ENCODE measurements around the gene DNMBP. TPM values are rescaled to one million over a fixed set of nuclear protein-coding genes. Genes with fewer than 3 reads are reported as not detected.

Gene DNMBP
- total and polyA plus RNA-seq, 2 experiments from 2014 or later, result 13.9 to 18.2 TPM

GRCh38 chr10:99927721-99928280 is 81.9 kb downstream of the DNMBP start:
- WGBS (ENCODE audit: low lambda C conversion rate, missing lambda C conversion rate), result 45% methylated on average over 3 of the region's 3 CpGs
- Histone ChIP-seq H2AFZ (no peak overlapping the region), H4K20me1 (ENCODE audit: insufficient read depth, poor library complexity, severe bottlenecking) (peaks cover 1% of the 10 kb centered on the region), H3K36me3 (replicated peaks; ENCODE audit: insufficient read depth, low read depth) (no peaks in the 10 kb centered on the region), H3K27me3 (no peaks in the 10 kb centered on the region), H3K9me2 (replicated peaks; ENCODE audit: insufficient read depth) (no peaks in the 10 kb centered on the region), H3K79me2 (peaks cover 73% of the 10 kb centered on the region), H3K27ac (peak overlapping the region; percentile 93), H3K4me2 (peak overlapping the region; percentile 72), H3K4me3 (peak overlapping the region; percentile 46), H3K9me3 (ENCODE audit: low read depth) (no peaks in the 10 kb centered on the region), H3K4me1 (ENCODE audit: insufficient read depth) (peaks cover 17% of the 10 kb centered on the region)
- TF ChIP-seq EZH2phosphoT487 (IDR thresholded peaks at IDR 0.05; ENCODE audit: low read depth, severe bottlenecking, unreplicated experiment), result no peak
- TF ChIP-seq EZH2 (IDR thresholded peaks at IDR 0.05; ENCODE audit: borderline replicate concordance), result no peak
- no peak for TF ChIP-seq CTCF (IDR thresholded peaks at IDR 0.05; ENCODE audit: poor library complexity)
- peak; percentile 44 for DNase-seq (ENCODE audit: low spot score)

GRCh38 chr10:99926925-99927720 is 82.6 kb downstream of the DNMBP start:
- Histone ChIP-seq H3K4me3 (peak overlapping the region; percentile 46), H2AFZ (no peak overlapping the region), H3K27me3 (no peaks in the 10 kb centered on the region), H3K36me3 (replicated peaks; ENCODE audit: insufficient read depth, low read depth) (no peaks in the 10 kb centered on the region), H3K4me1 (ENCODE audit: insufficient read depth) (peaks cover 15% of the 10 kb centered on the region), H3K9me2 (replicated peaks; ENCODE audit: insufficient read depth) (no peaks in the 10 kb centered on the region), H3K4me2 (peak overlapping the region; percentile 72), H3K79me2 (peaks cover 80% of the 10 kb centered on the region), H3K27ac (peak overlapping the region; percentile 93), H4K20me1 (ENCODE audit: insufficient read depth, poor library complexity, severe bottlenecking) (peaks cover 5% of the 10 kb centered on the region), H3K9me3 (ENCODE audit: low read depth) (no peaks in the 10 kb centered on the region)
- peak; percentile 47 for DNase-seq (ENCODE audit: low spot score)
- TF ChIP-seq CTCF (IDR thresholded peaks at IDR 0.05; ENCODE audit: poor library complexity), result no peak
- TF ChIP-seq EZH2phosphoT487 (IDR thresholded peaks at IDR 0.05; ENCODE audit: low read depth, severe bottlenecking, unreplicated experiment), result no peak
- TF ChIP-seq EZH2 (IDR thresholded peaks at IDR 0.05; ENCODE audit: borderline replicate concordance), result no peak
- 73% methylated on average over 8 of the region's 9 CpGs for WGBS (ENCODE audit: low lambda C conversion rate, missing lambda C conversion rate)

GRCh38 chr10:99924451-99925255 is 85.1 kb downstream of the DNMBP start:
- Histone ChIP-seq H2AFZ (no peak overlapping the region), H3K27ac (no peak overlapping the region), H3K9me3 (ENCODE audit: low read depth) (no peaks in the 10 kb centered on the region), H3K79me2 (peaks cover 97% of the 10 kb centered on the region), H3K36me3 (replicated peaks; ENCODE audit: insufficient read depth, low read depth) (no peaks in the 10 kb centered on the region), H3K4me1 (ENCODE audit: insufficient read depth) (peaks cover 19% of the 10 kb centered on the region), H3K4me2 (peak overlapping the region; percentile 72), H4K20me1 (ENCODE audit: insufficient read depth, poor library complexity, severe bottlenecking) (peaks cover 8% of the 10 kb centered on the region), H3K4me3 (no peak overlapping the region), H3K27me3 (no peaks in the 10 kb centered on the region), H3K9me2 (replicated peaks; ENCODE audit: insufficient read depth) (no peaks in the 10 kb centered on the region)
- no peak for DNase-seq (ENCODE audit: low spot score)
- WGBS (ENCODE audit: low lambda C conversion rate, missing lambda C conversion rate), result 59% methylated on average over 3 of the region's 3 CpGs
- TF ChIP-seq EZH2phosphoT487 (IDR thresholded peaks at IDR 0.05; ENCODE audit: low read depth, severe bottlenecking, unreplicated experiment) (no peak), EZH2 (IDR thresholded peaks at IDR 0.05; ENCODE audit: borderline replicate concordance) (no peak), CTCF (IDR thresholded peaks at IDR 0.05; ENCODE audit: poor library complexity) (no peak)

All from hepatocyte (in vitro differentiated cells).